B cell (primary cell): ENCODE measurements around the gene FAM118B. TPM values are rescaled to one million over a fixed set of nuclear protein-coding genes. Genes with fewer than 3 reads are reported as not detected.

Source experiments
- ATAC-seq: fragments of 200-7000 bp; cut with Tn5 transposase; one replicate; pipeline ENCODE4 v1.10.0; 2021; ENCODE audit warnings: low read depth, mild to moderate bottlenecking, moderate number of reproducible peaks, moderate library complexity
- CTCF ChIA-PET: fragments of 350-600 bp; sonication (Branson Sonifier 250); formaldehyde crosslinking; loops from one replicate; lab custom pipeline; 2021; ENCODE audit warnings: antibody characterized with exemption, inconsistent platforms; lab: Charles Lee
- POLR2A ChIA-PET: fragments of 350-600 bp; sonication (Branson Sonifier 250); formaldehyde crosslinking; loops from one replicate; lab custom pipeline; 2021; ENCODE audit warnings: antibody characterized with exemption; lab: Charles Lee
- DNase-seq: peaks from one replicate; pipeline ENCODE4 v3.0.0; 2013
- H2AFZ ChIP-seq: 2 replicates; pipeline ENCODE4 v1.6.1; 2012; ENCODE audit warnings: mild to moderate bottlenecking, low read depth, low read length; ENCODE audit not compliant: insufficient read depth, poor library complexity, severe bottlenecking
- H3K27ac ChIP-seq, 2 donors: 1 replicate in 1 of 2; 2 replicates in 1 of 2; pipeline ENCODE4 v1.5.1; 2012 to 2013; ENCODE audit warnings: low read length in 2 of 2, mild to moderate bottlenecking in 2 of 2, moderate library complexity in 1 of 2
- H3K27me3 ChIP-seq, 4 experiments: fragments of 200-600 bp in 1 of 4; sonication (generic) in 1 of 4; replicated peaks in 1 of 4; 1 replicate in 2 of 4; 2 replicates in 2 of 4; pipeline versions ENCODE4 v1.6.1 to v1.7.0; 2013 to 2016; ENCODE audit warnings: low read length in 3 of 4, mild to moderate bottlenecking in 2 of 4, mixed read lengths in 1 of 4, moderate library complexity in 1 of 4; ENCODE audit not compliant: insufficient read depth in 4 of 4, control insufficient read depth in 3 of 4; ENCODE audit errors: control extremely low read depth in 1 of 4
- H3K36me3 ChIP-seq, 2 experiments: replicated peaks in 1 of 2; 1 replicate in 1 of 2; 2 replicates in 1 of 2; pipeline versions ENCODE4 v1.6.1 to v1.7.1; 2013; ENCODE audit warnings: low read length in 1 of 2; ENCODE audit not compliant: insufficient read depth in 2 of 2, control insufficient read depth in 1 of 2; ENCODE audit errors: control extremely low read depth in 1 of 2, extremely low read depth in 1 of 2
- H3K4me1 ChIP-seq, 2 donors: fragments of 200-600 bp in 1 of 2; sonication (generic) in 1 of 2; 1 replicate in 1 of 2; 2 replicates in 1 of 2; pipeline versions ENCODE4 v1.5.1 to v1.6.1; 2013 to 2017; ENCODE audit warnings: low read length in 2 of 2; ENCODE audit not compliant: control insufficient read depth in 2 of 2, insufficient read depth in 2 of 2
- H3K4me2 ChIP-seq: replicated peaks from 2 replicates; pipeline ENCODE3; 2012; ENCODE audit warnings: mild to moderate bottlenecking, low read depth, low read length; ENCODE audit not compliant: poor library complexity, severe bottlenecking
- H3K4me3 ChIP-seq, 5 experiments: fragments of 200-600 bp in 1 of 5; sonication (generic) in 1 of 5; 1 replicate in 3 of 5; 2 replicates in 2 of 5; pipeline versions ENCODE4 v1.5.1 to v1.7.0; 2011 to 2016; ENCODE audit warnings: low read length in 4 of 5, mild to moderate bottlenecking in 4 of 5, low read depth in 2 of 5, control low read depth in 1 of 5, moderate library complexity in 1 of 5; ENCODE audit not compliant: insufficient read depth in 1 of 5; ENCODE audit errors: control extremely low read depth in 1 of 5, extremely low read depth in 1 of 5
- H3K79me2 ChIP-seq: fragments of 200-600 bp; sonication (generic); one replicate; pipeline ENCODE4 v1.6.0; 2016; ENCODE audit warnings: low read length; ENCODE audit not compliant: control insufficient read depth, insufficient read depth
- H3K9ac ChIP-seq: fragments of 200-600 bp; sonication (generic); 2 replicates; pipeline ENCODE4 v1.6.1; 2017; ENCODE audit warnings: mild to moderate bottlenecking, low read length, moderate library complexity
- H3K9me3 ChIP-seq, 3 donors: one replicate each; pipeline versions ENCODE4 v1.6.1 to v1.7.1; 2013; ENCODE audit warnings: low read length in 2 of 3; ENCODE audit not compliant: control insufficient read depth in 2 of 3, insufficient read depth in 1 of 3; ENCODE audit errors: control extremely low read depth in 1 of 3
- H4K20me1 ChIP-seq: 2 replicates; pipeline ENCODE4 v1.6.0; 2012; ENCODE audit warnings: mild to moderate bottlenecking, low read length; ENCODE audit not compliant: insufficient read depth, control insufficient read depth, poor library complexity, severe bottlenecking
- H3K27ac Mint-ChIP-seq: one replicate; pipeline ENCODE4 v1.8.0; 2021; ENCODE audit warnings: mixed read lengths
- H3K27me3 Mint-ChIP-seq: one replicate; pipeline ENCODE4 v1.8.0; 2021; ENCODE audit warnings: mixed read lengths
- H3K4me1 Mint-ChIP-seq: one replicate; pipeline ENCODE4 v1.8.0; 2021; ENCODE audit warnings: mixed read lengths
- H3K4me3 Mint-ChIP-seq: one replicate; pipeline ENCODE4 v1.8.0; 2021; ENCODE audit warnings: mixed read lengths
- H3K9me3 Mint-ChIP-seq: one replicate; pipeline ENCODE4 v1.8.0; 2022; ENCODE audit warnings: mixed read lengths; ENCODE audit not compliant: insufficient read depth
- CTCF ChIP-seq: fragments of 200-600 bp; IDR thresholded peaks from one replicate; pipeline ENCODE4 v1.8.0; 2022; ENCODE audit warnings: antibody characterized with exemption, mild to moderate bottlenecking
- EZH2 ChIP-seq: IDR thresholded peaks from 2 replicates; pipeline ENCODE4 v1.6.1; 2012; ENCODE audit warnings: borderline replicate concordance, low read depth, mild to moderate bottlenecking, moderate library complexity, low read length; ENCODE audit not compliant: insufficient read depth, poor library complexity, severe bottlenecking
- WGBS: methylation state at CpG from one replicate; pipeline ENCODE4 v1.1.5; 2013; ENCODE audit warnings: missing lambda C conversion rate; ENCODE audit not compliant: insufficient coverage; 5-methylcytosine and 5-hydroxymethylcytosine counted together
- intact Hi-C: fragments of 100-400 bp; cut with micrococcal nuclease; formaldehyde crosslinking; loops from one replicate; pipeline ENCODE4 v1.10.0; 2022
- polyA plus RNA-seq: library from polyadenylated mRNA; depleted of rRNA; stranded (reverse); fragments of >200 nt; gene quantifications from 2 replicates; pipeline ENCODE4 v1.2.3, GENCODE V29; 2012
- total RNA-seq, 2 donors: library from RNA; stranded (reverse); fragments of 120-200 nt in 1 of 2; gene quantifications; 1 replicate in 1 of 2; 2 replicates in 1 of 2; pipeline versions ENCODE4 v1.2.3 to v1.2.4, GENCODE V29; 2013 to 2022

Gene FAM118B
- total and polyA plus RNA-seq, 2 donors (not counting 1 experiment from before 2014, with no cell fraction given): 7.3 to 14.1 TPM

GRCh38 chr11:126310200-126310991 is 98.8 kb downstream of the FAM118B start:
- H3K4me3 Mint-ChIP-seq: no peak overlapping the region
- no peak overlapping the region for H3K4me2 ChIP-seq
- H3K4me1 Mint-ChIP-seq: peaks cover 26% of the 10 kb centered on the region
- H4K20me1 ChIP-seq: peaks cover 13% of the 10 kb centered on the region
- CTCF ChIA-PET: interaction anchor here (0.5 to 4.8 kb wide), 16 partner anchors 10 to 1525 kb away, joined by 3 to 55 read pairs (median 4); partner anchors contain the start of gene ST3GAL4
- no peak overlapping the region for H3K9ac ChIP-seq
- intact Hi-C loops: loop anchor here (1.0 kb wide), 1 partner anchor 170 kb away; no protein-coding TSS in a partner anchor
- DNase-seq (peak; percentile 56), ATAC-seq (peak; percentile 67)
- H2AFZ ChIP-seq: no peak overlapping the region
- no peaks in the 10 kb centered on the region for H3K9me3 ChIP-seq
- H3K79me2 ChIP-seq: peaks cover 48% of the 10 kb centered on the region
- no peaks in the 10 kb centered on the region for H3K27me3 Mint-ChIP-seq
- POLR2A ChIA-PET: no interaction called here
- H3K9me3 Mint-ChIP-seq: no peaks in the 10 kb centered on the region
- H3K4me3 ChIP-seq: no peak overlapping the region
- H3K4me1 ChIP-seq: peaks cover 5 to 22% of the 10 kb centered on the region in 2 donors
- no peak for TF ChIP-seq EZH2
- peak; percentile 78 for TF ChIP-seq CTCF
- H3K36me3 ChIP-seq: peaks cover 2 to 47% of the 10 kb centered on the region in 2 experiments
- no peak overlapping the region for H3K27ac ChIP-seq
- WGBS: 78% methylated on average over 12 of the region's 12 CpGs
- H3K27me3 ChIP-seq: no peaks in the 10 kb centered on the region
- no peak overlapping the region for H3K27ac Mint-ChIP-seq

- Mint-ChIP-seq H3K4me3 (no peak overlapping the region), H3K4me1 (peaks cover 21% of the 10 kb centered on the region), H3K27me3 (no peaks in the 10 kb centered on the region), H3K27ac (no peak overlapping the region), H3K9me3 (no peaks in the 10 kb centered on the region)
- DNase-seq (no peak), ATAC-seq (no peak)
- Histone ChIP-seq H3K36me3 (peaks cover 2 to 48% of the 10 kb centered on the region in 2 experiments), H3K4me3 (no peak overlapping the region), H3K79me2 (peaks cover 44% of the 10 kb centered on the region), H3K4me2 (no peak overlapping the region), H3K9me3 (no peaks in the 10 kb centered on the region), H2AFZ (no peak overlapping the region), H3K27me3 (no peaks in the 10 kb centered on the region), H3K9ac (no peak overlapping the region), H3K27ac (no peak overlapping the region), H4K20me1 (peaks cover 13% of the 10 kb centered on the region), H3K4me1 (peaks cover 0 to 16% of the 10 kb centered on the region in 2 donors)
- ChIA-PET POLR2A (no interaction called here), CTCF (interaction anchor here (0.6 to 4.8 kb wide), 16 partner anchors 8 to 1035 kb away, joined by 3 to 55 read pairs (median 4); partner anchors contain the start of gene ST3GAL4)
- 67% methylated on average over 6 of the region's 6 CpGs for WGBS
- intact Hi-C loops: loop anchor here (1.0 kb wide), 1 partner anchor 169 kb away; no protein-coding TSS in a partner anchor
- TF ChIP-seq EZH2: no peak
- no peak for TF ChIP-seq CTCF
Measured at GRCh38 chr11:126310992-126311310, 99.4 kb downstream of the FAM118B start.
